Measurements from ENCODE around the gene BICRA.

DNA sequence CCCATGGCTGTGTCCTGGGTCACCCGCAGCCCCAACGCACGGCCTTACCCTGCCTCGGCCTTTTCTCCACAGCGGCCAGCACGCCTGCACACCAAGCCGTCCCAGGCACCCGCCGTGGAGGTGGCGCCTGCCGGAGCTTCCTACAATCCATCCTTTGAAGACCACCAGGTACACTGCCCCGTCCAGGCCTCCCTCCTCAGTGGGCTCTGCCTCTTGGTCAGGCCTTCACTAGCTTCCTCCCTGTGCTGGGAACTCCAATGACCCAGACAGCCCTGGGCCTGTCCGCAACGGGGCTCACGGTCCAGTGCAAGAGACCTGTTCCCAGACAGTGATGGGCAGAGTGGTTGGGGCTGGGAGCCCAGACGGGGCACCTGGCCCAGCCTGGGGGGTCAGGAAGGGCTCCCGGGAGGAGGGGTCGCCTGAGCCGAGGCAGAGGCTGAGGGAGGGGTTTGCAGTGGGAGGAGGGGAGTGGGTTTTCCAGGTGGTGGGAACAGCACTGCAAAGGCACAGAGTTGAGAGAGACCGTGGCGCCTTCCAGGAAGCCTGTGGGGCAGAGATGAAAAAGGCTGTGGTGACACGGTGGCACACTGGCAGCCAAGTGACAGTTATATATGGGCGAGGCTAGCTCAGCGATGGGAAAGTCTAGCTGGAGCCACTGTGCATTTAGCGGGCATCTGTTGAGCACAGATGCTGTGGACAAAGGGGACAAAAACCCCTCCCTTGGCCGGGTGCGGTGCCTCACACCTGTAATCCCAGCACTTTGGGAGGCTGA, 143.7 kb downstream of the BICRA start:
- no peak for TF ChIP-seq EZH2phosphoT487 (IDR thresholded peaks at IDR 0.05; ENCODE audit: low read length)
- TF ChIP-seq, protein P1, sequence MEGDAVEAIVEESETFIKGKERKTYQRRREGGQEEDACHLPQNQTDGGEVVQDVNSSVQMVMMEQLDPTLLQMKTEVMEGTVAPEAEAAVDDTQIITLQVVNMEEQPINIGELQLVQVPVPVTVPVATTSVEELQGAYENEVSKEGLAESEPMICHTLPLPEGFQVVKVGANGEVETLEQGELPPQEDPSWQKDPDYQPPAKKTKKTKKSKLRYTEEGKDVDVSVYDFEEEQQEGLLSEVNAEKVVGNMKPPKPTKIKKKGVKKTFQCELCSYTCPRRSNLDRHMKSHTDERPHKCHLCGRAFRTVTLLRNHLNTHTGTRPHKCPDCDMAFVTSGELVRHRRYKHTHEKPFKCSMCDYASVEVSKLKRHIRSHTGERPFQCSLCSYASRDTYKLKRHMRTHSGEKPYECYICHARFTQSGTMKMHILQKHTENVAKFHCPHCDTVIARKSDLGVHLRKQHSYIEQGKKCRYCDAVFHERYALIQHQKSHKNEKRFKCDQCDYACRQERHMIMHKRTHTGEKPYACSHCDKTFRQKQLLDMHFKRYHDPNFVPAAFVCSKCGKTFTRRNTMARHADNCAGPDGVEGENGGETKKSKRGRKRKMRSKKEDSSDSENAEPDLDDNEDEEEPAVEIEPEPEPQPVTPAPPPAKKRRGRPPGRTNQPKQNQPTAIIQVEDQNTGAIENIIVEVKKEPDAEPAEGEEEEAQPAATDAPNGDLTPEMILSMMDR (IDR thresholded peaks at IDR 0.05; ENCODE audit: low read length), result no peak
- no peak for TF ChIP-seq EZH2 (optimal IDR thresholded peaks at IDR 0.05; ENCODE audit: low read depth, low read length)
